Measurements from ENCODE around the gene NCAPH2. TPM values are rescaled to one million over a fixed set of nuclear protein-coding genes. Genes with fewer than 3 reads are reported as not detected.

The NCAPH2 gene
- polyA plus RNA-seq, 3 donors, result 23.6 to 35.0 (median 31.3) TPM

- no peak overlapping the region for H3K27ac ChIP-seq (ENCODE audit: low read depth, low read length)
- 76 to 84% (median 81%) methylated on average over 6 of the region's 6 CpGs for WGBS, 3 donors
Observed at GRCh38 chr22:50473088-50473487, 34.9 kb upstream of the NCAPH2 start.

GRCh38 chr22:50473855-50474671 is 34.0 kb upstream of the NCAPH2 start:
- WGBS, 3 donors, result 5 to 9% (median 6%) methylated on average over 32 to 62 of the region's 62 CpGs
- no peak overlapping the region for H3K27ac ChIP-seq (ENCODE audit: low read depth, low read length)

GRCh38 chr22:50474710-50475651 is 33.0 kb upstream of the NCAPH2 start, which contains the start of gene SBF1:
Gene SBF1, minus strand, starts transcription at chr22:50475035. Its CDS starts 195 bp downstream, at chr22:50474840.
- 1 to 3% (median 2%) methylated on average over 50 to 97 of the region's 97 CpGs for WGBS, 3 donors
- no peak within 1 kb of the TSS for H3K27ac ChIP-seq (ENCODE audit: low read depth, low read length)

- WGBS, 3 donors, result 85 to 92% (median 89%) methylated on average over 6 of the region's 6 CpGs
Observed at GRCh38 chr22:50475652-50476002, 32.4 kb upstream of the NCAPH2 start.

GRCh38 chr22:50476868-50477267 is 31.2 kb upstream of the NCAPH2 start:
- WGBS, 3 donors, result 75 to 80% (median 79%) methylated on average over 7 of the region's 7 CpGs
- H3K27ac ChIP-seq (ENCODE audit: low read depth, low read length), result no peak overlapping the region

More at GRCh38 chr22:50475652-50476002, 32.4 kb upstream of the NCAPH2 start:
- no peak overlapping the region for H3K27ac ChIP-seq (ENCODE audit: low read depth, low read length)

GRCh38 chr22:50477923-50478322 is 30.1 kb upstream of the NCAPH2 start:
- H3K27ac ChIP-seq (ENCODE audit: low read depth, low read length), result no peak overlapping the region
- 92 to 94% (median 94%) methylated on average over 12 of the region's 12 CpGs for WGBS, 3 donors

GRCh38 chr22:50479721-50480120 is 28.3 kb upstream of the NCAPH2 start:
- WGBS, 3 donors, result 60 to 70% (median 64%) methylated on average over 11 of the region's 11 CpGs
- no peak overlapping the region for H3K27ac ChIP-seq (ENCODE audit: low read depth, low read length)

- WGBS, 3 donors, result 2 to 9% (median 3%) methylated on average over 35 to 45 of the region's 45 CpGs
- H3K27ac ChIP-seq (ENCODE audit: low read depth, low read length), result no peak overlapping the region
Observed at GRCh38 chr22:50481045-50481439, 27.0 kb upstream of the NCAPH2 start.

- no peak within 1 kb of the TSS for H3K27ac ChIP-seq (ENCODE audit: low read depth, low read length)
- WGBS, 3 donors, result 2 to 3% (median 2%) methylated on average over 39 to 70 of the region's 70 CpGs
Observed at GRCh38 chr22:50481440-50482106, 26.5 kb upstream of the NCAPH2 start, which contains the start of gene ADM2. Gene ADM2, plus strand, starts transcription at chr22:50481543. Its CDS starts 305 bp downstream, at chr22:50481848.

GRCh38 chr22:50482107-50483074 is 25.6 kb upstream of the NCAPH2 start:
- WGBS, 3 donors, result 41 to 60% (median 58%) methylated on average over 33 to 35 of the region's 35 CpGs
- no peak overlapping the region for H3K27ac ChIP-seq (ENCODE audit: low read depth, low read length)

GRCh38 chr22:50483106-50483505 is 24.9 kb upstream of the NCAPH2 start:
- WGBS, 3 donors, result 33 to 83% (median 80%) methylated on average over 10 of the region's 10 CpGs
- H3K27ac ChIP-seq (ENCODE audit: low read depth, low read length), result no peak overlapping the region

GRCh38 chr22:50483556-50483955 is 24.5 kb upstream of the NCAPH2 start:
- WGBS, 3 donors, result 53 to 92% (median 87%) methylated on average over 6 to 8 of the region's 8 CpGs
- no peak overlapping the region for H3K27ac ChIP-seq (ENCODE audit: low read depth, low read length)

GRCh38 chr22:50483977-50484853 is 23.8 kb upstream of the NCAPH2 start:
- WGBS, 3 donors, result 47 to 87% (median 83%) methylated on average over 30 to 31 of the region's 31 CpGs
- no peak overlapping the region for H3K27ac ChIP-seq (ENCODE audit: low read depth, low read length)

- 39 to 66% (median 63%) methylated on average over 27 to 29 of the region's 29 CpGs for WGBS, 3 donors
- H3K27ac ChIP-seq (ENCODE audit: low read depth, low read length), result no peak overlapping the region
Observed at GRCh38 chr22:50485221-50486131, 22.5 kb upstream of the NCAPH2 start.

GRCh38 chr22:50486561-50487289 is 21.3 kb upstream of the NCAPH2 start, which contains the start of gene MIOX:
Gene MIOX, plus strand, starts transcription at chr22:50486859. Its CDS starts 39 bp downstream, at chr22:50486898.
- WGBS, 3 donors, result 69 to 73% (median 71%) methylated on average over 23 of the region's 23 CpGs
- H3K27ac ChIP-seq (ENCODE audit: low read depth, low read length), result no peak within 1 kb of the TSS
